Measurements from ENCODE around the gene SLC38A5. TPM values are rescaled to one million over a fixed set of nuclear protein-coding genes. Genes with fewer than 3 reads are reported as not detected.

Gene SLC38A5
- total and polyA plus RNA-seq, 9 of the 15 experiments (the other 6 are each of a cell fraction or from before 2014, with no cell fraction given) = 9.3 to 228 (median 142) TPM

DNA sequence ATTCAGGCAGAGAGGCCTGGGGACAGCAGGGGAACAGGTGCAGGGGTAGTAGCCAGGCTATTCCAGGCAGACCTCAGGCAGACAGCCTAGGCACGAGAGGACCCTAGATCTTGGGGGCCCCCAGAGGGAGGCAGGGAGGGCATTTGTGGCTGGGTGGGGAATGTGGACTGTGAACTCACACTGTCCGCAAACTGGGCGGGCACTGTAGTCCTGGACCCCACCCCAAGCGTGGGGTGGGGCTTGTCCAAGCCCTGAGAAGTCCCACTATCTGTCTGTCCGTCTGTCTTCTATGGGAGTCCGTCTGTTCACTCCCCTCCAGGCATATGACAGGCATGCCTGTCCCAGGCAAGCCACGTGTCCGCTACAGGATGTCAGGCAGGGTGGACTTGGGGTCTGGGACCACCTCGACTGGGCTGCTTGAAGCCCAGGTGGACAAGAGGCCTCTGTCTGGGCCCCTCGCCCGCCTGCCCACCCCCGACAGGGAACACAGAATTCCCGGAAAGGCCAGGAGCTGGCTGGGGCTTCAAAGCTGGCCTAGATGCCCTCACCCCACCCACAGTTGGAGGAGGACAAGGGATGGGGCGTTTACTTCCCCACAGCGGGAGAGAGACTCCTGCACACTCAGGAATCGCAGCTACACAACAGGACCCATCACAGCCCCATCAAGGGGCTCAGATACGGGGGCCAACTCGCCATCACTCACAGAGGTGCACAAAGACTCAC is at the start of gene SLC38A5 (continued):
- TF ChIP-seq, protein P1, sequence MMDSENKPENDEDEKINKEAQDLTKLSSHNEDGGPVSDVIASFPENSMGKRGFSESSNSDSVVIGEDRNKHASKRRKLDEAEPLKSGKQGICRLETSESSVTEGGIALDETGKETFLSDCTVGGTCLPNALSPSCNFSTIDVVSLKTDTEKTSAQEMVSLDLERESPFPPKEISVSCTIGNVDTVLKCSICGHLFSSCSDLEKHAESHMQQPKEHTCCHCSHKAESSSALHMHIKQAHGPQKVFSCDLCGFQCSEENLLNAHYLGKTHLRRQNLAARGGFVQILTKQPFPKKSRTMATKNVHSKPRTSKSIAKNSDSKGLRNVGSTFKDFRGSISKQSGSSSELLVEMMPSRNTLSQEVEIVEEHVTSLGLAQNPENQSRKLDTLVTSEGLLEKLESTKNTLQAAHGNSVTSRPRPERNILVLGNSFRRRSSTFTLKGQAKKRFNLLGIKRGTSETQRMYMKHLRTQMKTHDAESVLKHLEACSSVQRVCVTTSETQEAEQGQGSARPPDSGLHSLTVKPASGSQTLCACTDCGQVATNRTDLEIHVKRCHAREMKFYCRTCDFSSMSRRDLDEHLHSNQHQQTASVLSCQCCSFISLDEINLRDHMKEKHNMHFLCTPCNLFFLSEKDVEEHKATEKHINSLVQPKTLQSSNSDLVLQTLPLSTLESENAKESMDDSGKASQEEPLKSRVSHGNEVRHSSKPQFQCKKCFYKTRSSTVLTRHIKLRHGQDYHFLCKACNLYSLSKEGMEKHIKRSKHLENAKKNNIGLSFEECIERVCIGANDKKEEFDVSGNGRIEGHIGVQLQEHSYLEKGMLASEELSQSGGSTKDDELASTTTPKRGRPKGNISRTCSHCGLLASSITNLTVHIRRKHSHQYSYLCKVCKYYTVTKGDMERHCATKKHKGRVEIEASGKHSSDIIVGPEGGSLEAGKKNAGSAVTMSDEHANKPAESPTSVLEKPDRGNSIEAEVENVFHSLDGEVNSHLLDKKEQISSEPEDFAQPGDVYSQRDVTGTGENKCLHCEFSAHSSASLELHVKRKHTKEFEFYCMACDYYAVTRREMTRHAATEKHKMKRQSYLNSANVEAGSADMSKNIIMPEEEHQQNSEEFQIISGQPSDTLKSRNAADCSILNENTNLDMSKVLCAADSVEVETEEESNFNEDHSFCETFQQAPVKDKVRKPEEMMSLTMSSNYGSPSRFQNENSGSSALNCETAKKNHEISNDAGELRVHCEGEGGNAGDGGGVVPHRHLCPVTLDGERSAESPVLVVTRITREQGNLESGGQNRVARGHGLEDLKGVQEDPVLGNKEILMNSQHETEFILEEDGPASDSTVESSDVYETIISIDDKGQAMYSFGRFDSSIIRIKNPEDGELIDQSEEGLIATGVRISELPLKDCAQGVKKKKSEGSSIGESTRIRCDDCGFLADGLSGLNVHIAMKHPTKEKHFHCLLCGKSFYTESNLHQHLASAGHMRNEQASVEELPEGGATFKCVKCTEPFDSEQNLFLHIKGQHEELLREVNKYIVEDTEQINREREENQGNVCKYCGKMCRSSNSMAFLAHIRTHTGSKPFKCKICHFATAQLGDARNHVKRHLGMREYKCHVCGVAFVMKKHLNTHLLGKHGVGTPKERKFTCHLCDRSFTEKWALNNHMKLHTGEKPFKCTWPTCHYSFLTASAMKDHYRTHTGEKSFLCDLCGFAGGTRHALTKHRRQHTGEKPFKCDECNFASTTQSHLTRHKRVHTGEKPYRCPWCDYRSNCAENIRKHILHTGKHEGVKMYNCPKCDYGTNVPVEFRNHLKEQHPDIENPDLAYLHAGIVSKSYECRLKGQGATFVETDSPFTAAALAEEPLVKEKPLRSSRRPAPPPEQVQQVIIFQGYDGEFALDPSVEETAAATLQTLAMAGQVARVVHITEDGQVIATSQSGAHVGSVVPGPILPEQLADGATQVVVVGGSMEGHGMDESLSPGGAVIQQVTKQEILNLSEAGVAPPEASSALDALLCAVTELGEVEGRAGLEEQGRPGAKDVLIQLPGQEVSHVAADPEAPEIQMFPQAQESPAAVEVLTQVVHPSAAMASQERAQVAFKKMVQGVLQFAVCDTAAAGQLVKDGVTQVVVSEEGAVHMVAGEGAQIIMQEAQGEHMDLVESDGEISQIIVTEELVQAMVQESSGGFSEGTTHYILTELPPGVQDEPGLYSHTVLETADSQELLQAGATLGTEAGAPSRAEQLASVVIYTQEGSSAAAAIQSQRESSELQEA (IDR thresholded peaks at IDR 0.05; ENCODE audit: low read depth) = no peak
- no peak for TF ChIP-seq TBL1XR1 (IDR thresholded peaks at IDR 0.05; ENCODE audit: low read length in 2 of 2)
- no peak for TF ChIP-seq PHF21A (IDR thresholded peaks at IDR 0.05; ENCODE audit: borderline replicate concordance, low read depth)
- TF ChIP-seq, protein P2, sequence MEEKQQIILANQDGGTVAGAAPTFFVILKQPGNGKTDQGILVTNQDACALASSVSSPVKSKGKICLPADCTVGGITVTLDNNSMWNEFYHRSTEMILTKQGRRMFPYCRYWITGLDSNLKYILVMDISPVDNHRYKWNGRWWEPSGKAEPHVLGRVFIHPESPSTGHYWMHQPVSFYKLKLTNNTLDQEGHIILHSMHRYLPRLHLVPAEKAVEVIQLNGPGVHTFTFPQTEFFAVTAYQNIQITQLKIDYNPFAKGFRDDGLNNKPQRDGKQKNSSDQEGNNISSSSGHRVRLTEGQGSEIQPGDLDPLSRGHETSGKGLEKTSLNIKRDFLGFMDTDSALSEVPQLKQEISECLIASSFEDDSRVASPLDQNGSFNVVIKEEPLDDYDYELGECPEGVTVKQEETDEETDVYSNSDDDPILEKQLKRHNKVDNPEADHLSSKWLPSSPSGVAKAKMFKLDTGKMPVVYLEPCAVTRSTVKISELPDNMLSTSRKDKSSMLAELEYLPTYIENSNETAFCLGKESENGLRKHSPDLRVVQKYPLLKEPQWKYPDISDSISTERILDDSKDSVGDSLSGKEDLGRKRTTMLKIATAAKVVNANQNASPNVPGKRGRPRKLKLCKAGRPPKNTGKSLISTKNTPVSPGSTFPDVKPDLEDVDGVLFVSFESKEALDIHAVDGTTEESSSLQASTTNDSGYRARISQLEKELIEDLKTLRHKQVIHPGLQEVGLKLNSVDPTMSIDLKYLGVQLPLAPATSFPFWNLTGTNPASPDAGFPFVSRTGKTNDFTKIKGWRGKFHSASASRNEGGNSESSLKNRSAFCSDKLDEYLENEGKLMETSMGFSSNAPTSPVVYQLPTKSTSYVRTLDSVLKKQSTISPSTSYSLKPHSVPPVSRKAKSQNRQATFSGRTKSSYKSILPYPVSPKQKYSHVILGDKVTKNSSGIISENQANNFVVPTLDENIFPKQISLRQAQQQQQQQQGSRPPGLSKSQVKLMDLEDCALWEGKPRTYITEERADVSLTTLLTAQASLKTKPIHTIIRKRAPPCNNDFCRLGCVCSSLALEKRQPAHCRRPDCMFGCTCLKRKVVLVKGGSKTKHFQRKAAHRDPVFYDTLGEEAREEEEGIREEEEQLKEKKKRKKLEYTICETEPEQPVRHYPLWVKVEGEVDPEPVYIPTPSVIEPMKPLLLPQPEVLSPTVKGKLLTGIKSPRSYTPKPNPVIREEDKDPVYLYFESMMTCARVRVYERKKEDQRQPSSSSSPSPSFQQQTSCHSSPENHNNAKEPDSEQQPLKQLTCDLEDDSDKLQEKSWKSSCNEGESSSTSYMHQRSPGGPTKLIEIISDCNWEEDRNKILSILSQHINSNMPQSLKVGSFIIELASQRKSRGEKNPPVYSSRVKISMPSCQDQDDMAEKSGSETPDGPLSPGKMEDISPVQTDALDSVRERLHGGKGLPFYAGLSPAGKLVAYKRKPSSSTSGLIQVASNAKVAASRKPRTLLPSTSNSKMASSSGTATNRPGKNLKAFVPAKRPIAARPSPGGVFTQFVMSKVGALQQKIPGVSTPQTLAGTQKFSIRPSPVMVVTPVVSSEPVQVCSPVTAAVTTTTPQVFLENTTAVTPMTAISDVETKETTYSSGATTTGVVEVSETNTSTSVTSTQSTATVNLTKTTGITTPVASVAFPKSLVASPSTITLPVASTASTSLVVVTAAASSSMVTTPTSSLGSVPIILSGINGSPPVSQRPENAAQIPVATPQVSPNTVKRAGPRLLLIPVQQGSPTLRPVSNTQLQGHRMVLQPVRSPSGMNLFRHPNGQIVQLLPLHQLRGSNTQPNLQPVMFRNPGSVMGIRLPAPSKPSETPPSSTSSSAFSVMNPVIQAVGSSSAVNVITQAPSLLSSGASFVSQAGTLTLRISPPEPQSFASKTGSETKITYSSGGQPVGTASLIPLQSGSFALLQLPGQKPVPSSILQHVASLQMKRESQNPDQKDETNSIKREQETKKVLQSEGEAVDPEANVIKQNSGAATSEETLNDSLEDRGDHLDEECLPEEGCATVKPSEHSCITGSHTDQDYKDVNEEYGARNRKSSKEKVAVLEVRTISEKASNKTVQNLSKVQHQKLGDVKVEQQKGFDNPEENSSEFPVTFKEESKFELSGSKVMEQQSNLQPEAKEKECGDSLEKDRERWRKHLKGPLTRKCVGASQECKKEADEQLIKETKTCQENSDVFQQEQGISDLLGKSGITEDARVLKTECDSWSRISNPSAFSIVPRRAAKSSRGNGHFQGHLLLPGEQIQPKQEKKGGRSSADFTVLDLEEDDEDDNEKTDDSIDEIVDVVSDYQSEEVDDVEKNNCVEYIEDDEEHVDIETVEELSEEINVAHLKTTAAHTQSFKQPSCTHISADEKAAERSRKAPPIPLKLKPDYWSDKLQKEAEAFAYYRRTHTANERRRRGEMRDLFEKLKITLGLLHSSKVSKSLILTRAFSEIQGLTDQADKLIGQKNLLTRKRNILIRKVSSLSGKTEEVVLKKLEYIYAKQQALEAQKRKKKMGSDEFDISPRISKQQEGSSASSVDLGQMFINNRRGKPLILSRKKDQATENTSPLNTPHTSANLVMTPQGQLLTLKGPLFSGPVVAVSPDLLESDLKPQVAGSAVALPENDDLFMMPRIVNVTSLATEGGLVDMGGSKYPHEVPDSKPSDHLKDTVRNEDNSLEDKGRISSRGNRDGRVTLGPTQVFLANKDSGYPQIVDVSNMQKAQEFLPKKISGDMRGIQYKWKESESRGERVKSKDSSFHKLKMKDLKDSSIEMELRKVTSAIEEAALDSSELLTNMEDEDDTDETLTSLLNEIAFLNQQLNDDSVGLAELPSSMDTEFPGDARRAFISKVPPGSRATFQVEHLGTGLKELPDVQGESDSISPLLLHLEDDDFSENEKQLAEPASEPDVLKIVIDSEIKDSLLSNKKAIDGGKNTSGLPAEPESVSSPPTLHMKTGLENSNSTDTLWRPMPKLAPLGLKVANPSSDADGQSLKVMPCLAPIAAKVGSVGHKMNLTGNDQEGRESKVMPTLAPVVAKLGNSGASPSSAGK (IDR thresholded peaks at IDR 0.05) = peak; percentile 87
- no peak for TF ChIP-seq EWSR1 (IDR thresholded peaks at IDR 0.05; ENCODE audit: borderline replicate concordance, low read depth, partially characterized antibody)
- TF ChIP-seq HDGF (IDR thresholded peaks at IDR 0.05) = no peak
- no peak for TF ChIP-seq MYBL2 (IDR thresholded peaks at IDR 0.05; ENCODE audit: low read depth)
- TF ChIP-seq MYBL2 (CRISPR knock-in tag; IDR thresholded peaks at IDR 0.05; ENCODE audit: borderline replicate concordance) = no peak

Data from K562 (cell line).